B cell (primary cell): ENCODE measurements around the gene NR1H3. TPM values are rescaled to one million over a fixed set of nuclear protein-coding genes. Genes with fewer than 3 reads are reported as not detected.

Source experiments
- ATAC-seq: fragments of 200-7000 bp; cut with Tn5 transposase; one replicate; pipeline ENCODE4 v1.10.0; 2021; ENCODE audit warnings: low read depth, mild to moderate bottlenecking, moderate number of reproducible peaks, moderate library complexity
- CTCF ChIA-PET: fragments of 350-600 bp; sonication (Branson Sonifier 250); formaldehyde crosslinking; loops from one replicate; lab custom pipeline; 2021; ENCODE audit warnings: antibody characterized with exemption, inconsistent platforms; lab: Charles Lee
- POLR2A ChIA-PET: fragments of 350-600 bp; sonication (Branson Sonifier 250); formaldehyde crosslinking; loops from one replicate; lab custom pipeline; 2021; ENCODE audit warnings: antibody characterized with exemption; lab: Charles Lee
- DNase-seq: peaks from one replicate; pipeline ENCODE4 v3.0.0; 2013
- H2AFZ ChIP-seq: 2 replicates; pipeline ENCODE4 v1.6.1; 2012; ENCODE audit warnings: mild to moderate bottlenecking, low read depth, low read length; ENCODE audit not compliant: insufficient read depth, poor library complexity, severe bottlenecking
- H3K27ac ChIP-seq, 2 donors: 1 replicate in 1 of 2; 2 replicates in 1 of 2; pipeline ENCODE4 v1.5.1; 2012 to 2013; ENCODE audit warnings: low read length in 2 of 2, mild to moderate bottlenecking in 2 of 2, moderate library complexity in 1 of 2
- H3K27me3 ChIP-seq, 4 experiments: fragments of 200-600 bp in 1 of 4; sonication (generic) in 1 of 4; replicated peaks in 1 of 4; 1 replicate in 2 of 4; 2 replicates in 2 of 4; pipeline versions ENCODE4 v1.6.1 to v1.7.0; 2013 to 2016; ENCODE audit warnings: low read length in 3 of 4, mild to moderate bottlenecking in 2 of 4, mixed read lengths in 1 of 4, moderate library complexity in 1 of 4; ENCODE audit not compliant: insufficient read depth in 4 of 4, control insufficient read depth in 3 of 4; ENCODE audit errors: control extremely low read depth in 1 of 4
- H3K36me3 ChIP-seq, 2 experiments: replicated peaks in 1 of 2; 1 replicate in 1 of 2; 2 replicates in 1 of 2; pipeline versions ENCODE4 v1.6.1 to v1.7.1; 2013; ENCODE audit warnings: low read length in 1 of 2; ENCODE audit not compliant: insufficient read depth in 2 of 2, control insufficient read depth in 1 of 2; ENCODE audit errors: control extremely low read depth in 1 of 2, extremely low read depth in 1 of 2
- H3K4me1 ChIP-seq, 2 donors: fragments of 200-600 bp in 1 of 2; sonication (generic) in 1 of 2; 1 replicate in 1 of 2; 2 replicates in 1 of 2; pipeline versions ENCODE4 v1.5.1 to v1.6.1; 2013 to 2017; ENCODE audit warnings: low read length in 2 of 2; ENCODE audit not compliant: control insufficient read depth in 2 of 2, insufficient read depth in 2 of 2
- H3K4me2 ChIP-seq: replicated peaks from 2 replicates; pipeline ENCODE3; 2012; ENCODE audit warnings: mild to moderate bottlenecking, low read depth, low read length; ENCODE audit not compliant: poor library complexity, severe bottlenecking
- H3K4me3 ChIP-seq, 5 experiments: fragments of 200-600 bp in 1 of 5; sonication (generic) in 1 of 5; 1 replicate in 3 of 5; 2 replicates in 2 of 5; pipeline versions ENCODE4 v1.5.1 to v1.7.0; 2011 to 2016; ENCODE audit warnings: low read length in 4 of 5, mild to moderate bottlenecking in 4 of 5, low read depth in 2 of 5, control low read depth in 1 of 5, moderate library complexity in 1 of 5; ENCODE audit not compliant: insufficient read depth in 1 of 5; ENCODE audit errors: control extremely low read depth in 1 of 5, extremely low read depth in 1 of 5
- H3K79me2 ChIP-seq: fragments of 200-600 bp; sonication (generic); one replicate; pipeline ENCODE4 v1.6.0; 2016; ENCODE audit warnings: low read length; ENCODE audit not compliant: control insufficient read depth, insufficient read depth
- H3K9ac ChIP-seq: fragments of 200-600 bp; sonication (generic); 2 replicates; pipeline ENCODE4 v1.6.1; 2017; ENCODE audit warnings: mild to moderate bottlenecking, low read length, moderate library complexity
- H3K9me3 ChIP-seq, 3 donors: one replicate each; pipeline versions ENCODE4 v1.6.1 to v1.7.1; 2013; ENCODE audit warnings: low read length in 2 of 3; ENCODE audit not compliant: control insufficient read depth in 2 of 3, insufficient read depth in 1 of 3; ENCODE audit errors: control extremely low read depth in 1 of 3
- H4K20me1 ChIP-seq: 2 replicates; pipeline ENCODE4 v1.6.0; 2012; ENCODE audit warnings: mild to moderate bottlenecking, low read length; ENCODE audit not compliant: insufficient read depth, control insufficient read depth, poor library complexity, severe bottlenecking
- H3K27ac Mint-ChIP-seq: one replicate; pipeline ENCODE4 v1.8.0; 2021; ENCODE audit warnings: mixed read lengths
- H3K27me3 Mint-ChIP-seq: one replicate; pipeline ENCODE4 v1.8.0; 2021; ENCODE audit warnings: mixed read lengths
- H3K4me1 Mint-ChIP-seq: one replicate; pipeline ENCODE4 v1.8.0; 2021; ENCODE audit warnings: mixed read lengths
- H3K4me3 Mint-ChIP-seq: one replicate; pipeline ENCODE4 v1.8.0; 2021; ENCODE audit warnings: mixed read lengths
- H3K9me3 Mint-ChIP-seq: one replicate; pipeline ENCODE4 v1.8.0; 2022; ENCODE audit warnings: mixed read lengths; ENCODE audit not compliant: insufficient read depth
- CTCF ChIP-seq: fragments of 200-600 bp; IDR thresholded peaks from one replicate; pipeline ENCODE4 v1.8.0; 2022; ENCODE audit warnings: antibody characterized with exemption, mild to moderate bottlenecking
- EZH2 ChIP-seq: IDR thresholded peaks from 2 replicates; pipeline ENCODE4 v1.6.1; 2012; ENCODE audit warnings: borderline replicate concordance, low read depth, mild to moderate bottlenecking, moderate library complexity, low read length; ENCODE audit not compliant: insufficient read depth, poor library complexity, severe bottlenecking
- WGBS: methylation state at CpG from one replicate; pipeline ENCODE4 v1.1.5; 2013; ENCODE audit warnings: missing lambda C conversion rate; ENCODE audit not compliant: insufficient coverage; 5-methylcytosine and 5-hydroxymethylcytosine counted together
- intact Hi-C: fragments of 100-400 bp; cut with micrococcal nuclease; formaldehyde crosslinking; loops from one replicate; pipeline ENCODE4 v1.10.0; 2022
- polyA plus RNA-seq: library from polyadenylated mRNA; depleted of rRNA; stranded (reverse); fragments of >200 nt; gene quantifications from 2 replicates; pipeline ENCODE4 v1.2.3, GENCODE V29; 2012
- total RNA-seq, 2 donors: library from RNA; stranded (reverse); fragments of 120-200 nt in 1 of 2; gene quantifications; 1 replicate in 1 of 2; 2 replicates in 1 of 2; pipeline versions ENCODE4 v1.2.3 to v1.2.4, GENCODE V29; 2013 to 2022

Gene NR1H3
- total and polyA plus RNA-seq, 2 donors (not counting 1 experiment from before 2014, with no cell fraction given): 8.4 to 9.6 TPM

- 64% methylated on average over 12 of the region's 12 CpGs for WGBS
- POLR2A ChIA-PET: interaction anchor here (2.1 kb wide), 1 partner anchor 20 kb away, joined by 6 read pairs; the partner anchor contains the start of gene DDB2
- H3K4me1 ChIP-seq: no peaks in the 10 kb centered on the region
- H3K27me3 ChIP-seq: no peaks in the 10 kb centered on the region
- peaks cover 3 to 33% of the 10 kb centered on the region in 2 experiments for H3K36me3 ChIP-seq
- H3K9me3 ChIP-seq: no peaks in the 10 kb centered on the region
- CTCF ChIA-PET: interaction anchor here (1.2 to 3.2 kb wide), 2 partner anchors 25 to 177 kb away, joined by 3 to 13 read pairs; no protein-coding TSS in a partner anchor
- no peaks in the 10 kb centered on the region for H3K4me1 Mint-ChIP-seq
- no peak overlapping the region for H3K27ac ChIP-seq
- H3K4me3 Mint-ChIP-seq: no peak overlapping the region
- no peaks in the 10 kb centered on the region for H3K79me2 ChIP-seq
- intact Hi-C loops: no loop called here
- H3K27me3 Mint-ChIP-seq: no peaks in the 10 kb centered on the region
- H3K9me3 Mint-ChIP-seq: no peaks in the 10 kb centered on the region
- no peak overlapping the region for H2AFZ ChIP-seq
- H4K20me1 ChIP-seq: no peaks in the 10 kb centered on the region
- no peak overlapping the region for H3K4me3 ChIP-seq
- H3K27ac Mint-ChIP-seq: no peak overlapping the region
- DNase-seq (no peak), ATAC-seq (no peak)
- TF ChIP-seq CTCF: no peak
- no peak for TF ChIP-seq EZH2
- no peak overlapping the region for H3K9ac ChIP-seq
- H3K4me2 ChIP-seq: no peak overlapping the region
Observed at GRCh38 chr11:47234669-47235100, 23.1 kb upstream of the NR1H3 start.

GRCh38 chr11:47235163-47235562, 22.6 kb upstream of the NR1H3 start:
- Mint-ChIP-seq H3K27me3 (no peaks in the 10 kb centered on the region), H3K9me3 (no peaks in the 10 kb centered on the region), H3K4me1 (no peaks in the 10 kb centered on the region), H3K27ac (no peak overlapping the region), H3K4me3 (no peak overlapping the region)
- peaks cover 4 to 38% of the 10 kb centered on the region in 2 experiments for H3K36me3 ChIP-seq
- H3K27ac ChIP-seq: no peak overlapping the region
- WGBS: no CpG with 5 or more reads among the region's 12 CpGs
- H2AFZ ChIP-seq: no peak overlapping the region
- H3K79me2 ChIP-seq: no peaks in the 10 kb centered on the region
- TF ChIP-seq CTCF (no peak), EZH2 (no peak)
- CTCF ChIA-PET: interaction anchor here (1.0 to 3.2 kb wide), 2 partner anchors 176 to 218 kb away, joined by 3 to 13 read pairs; no protein-coding TSS in a partner anchor
- H3K9ac ChIP-seq: no peak overlapping the region
- POLR2A ChIA-PET: interaction anchor here (1.1 to 2.1 kb wide), 2 partner anchors 20 to 21 kb away, joined by 4 to 6 read pairs; partner anchors contain the start of gene DDB2
- intact Hi-C loops: no loop called here
- DNase-seq (no peak), ATAC-seq (no peak)
- H3K4me3 ChIP-seq: no peak overlapping the region
- no peaks in the 10 kb centered on the region for H3K4me1 ChIP-seq
- no peaks in the 10 kb centered on the region for H4K20me1 ChIP-seq
- H3K9me3 ChIP-seq: no peaks in the 10 kb centered on the region
- H3K27me3 ChIP-seq: no peaks in the 10 kb centered on the region
- H3K4me2 ChIP-seq: no peak overlapping the region
